ENCODE measurements around the gene MINDY2. TPM values are rescaled to one million over a fixed set of nuclear protein-coding genes. Genes with fewer than 3 reads are reported as not detected.
A peak's percentile ranks its signal among the peaks of the same experiment; 100 is the strongest.

MINDY2 gene
- total and polyA plus RNA-seq, 12 donors: 3.8 to 37.4 (median 31.8) TPM

DNA sequence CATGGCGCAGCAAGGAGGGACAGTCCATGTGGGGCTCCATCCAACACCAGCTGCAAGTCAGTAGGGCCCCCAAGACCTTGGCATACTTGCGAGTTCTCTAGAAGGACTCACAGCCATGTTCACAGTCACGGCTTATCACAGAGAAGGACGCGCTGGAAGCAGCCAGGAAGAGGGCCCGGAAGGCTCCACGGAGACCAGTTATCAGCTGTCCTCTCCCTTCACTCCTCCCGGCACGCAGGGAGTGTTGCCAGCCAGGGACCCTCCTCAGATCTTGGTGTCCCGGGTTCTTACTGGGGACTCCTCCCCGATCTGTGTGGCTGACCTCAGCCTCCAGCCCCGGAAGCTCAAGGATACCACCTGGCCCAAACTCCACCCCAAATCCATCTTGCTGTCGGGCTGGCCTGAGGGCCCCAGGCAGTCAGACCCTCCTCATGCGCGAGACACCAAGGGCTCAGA is 94.4 kb downstream of the MINDY2 start:
- intact Hi-C loops (cut with DNase I): no loop called here
- Histone ChIP-seq H3K27ac (peak overlapping the region in 9 of 10 donors; percentile 9 to 65 (median 35)), H3K36me3 (no peaks in the 10 kb centered on the region), H3K9me3 (no peaks in the 10 kb centered on the region), H3K4me3 (peak overlapping the region in 9 of 10 donors; percentile 23 to 61 (median 54)), H3K4me1 (peaks cover 0 to 16% (median 9%) of the 10 kb centered on the region in 9 donors), H3K27me3 (no peaks in the 10 kb centered on the region)
- TF ChIP-seq, protein P1, sequence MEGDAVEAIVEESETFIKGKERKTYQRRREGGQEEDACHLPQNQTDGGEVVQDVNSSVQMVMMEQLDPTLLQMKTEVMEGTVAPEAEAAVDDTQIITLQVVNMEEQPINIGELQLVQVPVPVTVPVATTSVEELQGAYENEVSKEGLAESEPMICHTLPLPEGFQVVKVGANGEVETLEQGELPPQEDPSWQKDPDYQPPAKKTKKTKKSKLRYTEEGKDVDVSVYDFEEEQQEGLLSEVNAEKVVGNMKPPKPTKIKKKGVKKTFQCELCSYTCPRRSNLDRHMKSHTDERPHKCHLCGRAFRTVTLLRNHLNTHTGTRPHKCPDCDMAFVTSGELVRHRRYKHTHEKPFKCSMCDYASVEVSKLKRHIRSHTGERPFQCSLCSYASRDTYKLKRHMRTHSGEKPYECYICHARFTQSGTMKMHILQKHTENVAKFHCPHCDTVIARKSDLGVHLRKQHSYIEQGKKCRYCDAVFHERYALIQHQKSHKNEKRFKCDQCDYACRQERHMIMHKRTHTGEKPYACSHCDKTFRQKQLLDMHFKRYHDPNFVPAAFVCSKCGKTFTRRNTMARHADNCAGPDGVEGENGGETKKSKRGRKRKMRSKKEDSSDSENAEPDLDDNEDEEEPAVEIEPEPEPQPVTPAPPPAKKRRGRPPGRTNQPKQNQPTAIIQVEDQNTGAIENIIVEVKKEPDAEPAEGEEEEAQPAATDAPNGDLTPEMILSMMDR (IDR thresholded peaks at IDR 0.05): no peak
- ATAC-seq (peak; percentile 42 to 70 (median 56)), DNase-seq (peak in 1 of 2 donors; percentile 19)
- 28 to 31% methylated on average over 15 of the region's 15 CpGs for WGBS, 2 donors

DNA sequence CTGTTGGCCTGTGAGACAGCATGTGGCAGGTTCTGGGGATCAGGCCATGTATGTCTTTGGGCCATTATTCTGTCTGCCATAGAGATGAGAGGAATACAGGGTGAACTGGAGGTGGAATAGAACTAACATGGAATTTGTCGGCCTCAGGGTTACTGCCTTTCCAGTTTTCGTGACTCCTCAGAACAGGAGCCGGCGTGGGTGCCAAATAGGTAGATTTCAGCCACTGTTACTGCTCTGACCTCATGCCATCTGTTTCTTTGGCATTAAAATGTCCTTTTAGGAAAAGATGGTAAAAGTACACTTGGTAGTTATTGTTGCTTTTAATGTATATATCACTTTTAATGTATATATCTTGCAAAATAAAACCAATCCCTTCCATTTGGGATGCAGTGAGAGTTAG is 96.8 kb downstream of the MINDY2 start:
- ATAC-seq: no peak
- H3K27me3 ChIP-seq: no peaks in the 10 kb centered on the region
- TF ChIP-seq, protein P1 (IDR thresholded peaks at IDR 0.05): no peak
- no peak overlapping the region for H3K27ac ChIP-seq
- DNase-seq: no peak
- intact Hi-C loops (cut with DNase I): no loop called here
- WGBS, 2 donors: 95 to 97% methylated on average over 4 of the region's 4 CpGs
- peaks cover 0 to 16% (median 9%) of the 10 kb centered on the region in 9 donors for H3K4me1 ChIP-seq
- H3K36me3 ChIP-seq: no peaks in the 10 kb centered on the region
- H3K4me3 ChIP-seq: no peak overlapping the region
- no peaks in the 10 kb centered on the region for H3K9me3 ChIP-seq

GRCh38 chr15:58870451-58870850 is 99.3 kb downstream of the MINDY2 start:
- no peak for DNase-seq
- Histone ChIP-seq H3K4me3 (no peak overlapping the region), H3K36me3 (no peaks in the 10 kb centered on the region), H3K27me3 (no peaks in the 10 kb centered on the region), H3K27ac (no peak overlapping the region), H3K4me1 (peaks cover 0 to 3% (median 0%) of the 10 kb centered on the region in 9 donors), H3K9me3 (no peaks in the 10 kb centered on the region)
- TF ChIP-seq, protein P1 (IDR thresholded peaks at IDR 0.05): no peak
- intact Hi-C loops (cut with DNase I): no loop called here
- no peak for ATAC-seq
- 91 to 95% methylated on average over 4 of the region's 4 CpGs for WGBS, 2 donors

GRCh38 chr15:58873267-58873666 is 102.2 kb downstream of the MINDY2 start:
- Histone ChIP-seq H3K9me3 (no peaks in the 10 kb centered on the region), H3K4me1 (no peaks in the 10 kb centered on the region), H3K36me3 (peaks cover 0 to 22% (median 14%) of the 10 kb centered on the region in 9 donors), H3K27me3 (no peaks in the 10 kb centered on the region), H3K27ac (no peak overlapping the region), H3K4me3 (no peak overlapping the region)
- intact Hi-C loops (cut with DNase I): no loop called here
- TF ChIP-seq, protein P1 (IDR thresholded peaks at IDR 0.05): no peak
- 74 to 89% methylated on average over 1 of the region's 1 CpG for WGBS, 2 donors
- ATAC-seq: no peak
- DNase-seq: no peak
